Measurements from ENCODE around the gene PITPNC1. TPM values are rescaled to one million over a fixed set of nuclear protein-coding genes. Genes with fewer than 3 reads are reported as not detected.

Gene PITPNC1
- total RNA-seq, 1 donor from 2014 or later, result 28.7 TPM

DNA sequence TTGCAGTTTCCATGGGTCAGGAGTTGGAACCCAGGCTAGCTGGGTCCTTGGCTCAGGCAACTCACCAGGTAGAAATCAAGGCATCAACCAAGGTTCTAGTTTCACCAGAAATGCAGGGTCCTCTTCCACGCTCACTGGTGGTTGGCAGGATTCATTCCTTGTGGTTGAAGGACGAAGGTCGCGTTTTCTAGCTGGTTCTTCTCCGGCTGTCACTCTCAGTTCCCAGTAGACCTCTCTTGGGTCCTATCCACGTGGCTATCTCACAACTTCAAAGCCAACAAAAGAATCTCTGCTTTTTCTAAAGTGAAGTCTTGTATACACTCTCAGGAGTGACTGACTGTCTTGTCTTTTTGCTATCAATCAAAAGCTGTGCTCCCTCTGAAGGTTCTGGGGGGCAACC is 194.4 kb downstream of the PITPNC1 start:
- Histone ChIP-seq H3K36me3 (ENCODE audit: control insufficient read depth, insufficient read depth, low read length) (no peaks in the 10 kb centered on the region), H3K4me3 (ENCODE audit: low read depth, low read length) (no peak overlapping the region), H3K27me3 (ENCODE audit: control insufficient read depth, insufficient read depth, low read length) (no peaks in the 10 kb centered on the region)
- no peak for FAIRE-seq
- TF ChIP-seq, protein P1, sequence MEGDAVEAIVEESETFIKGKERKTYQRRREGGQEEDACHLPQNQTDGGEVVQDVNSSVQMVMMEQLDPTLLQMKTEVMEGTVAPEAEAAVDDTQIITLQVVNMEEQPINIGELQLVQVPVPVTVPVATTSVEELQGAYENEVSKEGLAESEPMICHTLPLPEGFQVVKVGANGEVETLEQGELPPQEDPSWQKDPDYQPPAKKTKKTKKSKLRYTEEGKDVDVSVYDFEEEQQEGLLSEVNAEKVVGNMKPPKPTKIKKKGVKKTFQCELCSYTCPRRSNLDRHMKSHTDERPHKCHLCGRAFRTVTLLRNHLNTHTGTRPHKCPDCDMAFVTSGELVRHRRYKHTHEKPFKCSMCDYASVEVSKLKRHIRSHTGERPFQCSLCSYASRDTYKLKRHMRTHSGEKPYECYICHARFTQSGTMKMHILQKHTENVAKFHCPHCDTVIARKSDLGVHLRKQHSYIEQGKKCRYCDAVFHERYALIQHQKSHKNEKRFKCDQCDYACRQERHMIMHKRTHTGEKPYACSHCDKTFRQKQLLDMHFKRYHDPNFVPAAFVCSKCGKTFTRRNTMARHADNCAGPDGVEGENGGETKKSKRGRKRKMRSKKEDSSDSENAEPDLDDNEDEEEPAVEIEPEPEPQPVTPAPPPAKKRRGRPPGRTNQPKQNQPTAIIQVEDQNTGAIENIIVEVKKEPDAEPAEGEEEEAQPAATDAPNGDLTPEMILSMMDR (IDR thresholded peaks at IDR 0.05; ENCODE audit: insufficient read depth, low read length, severe bottlenecking), result no peak
- no peak for DNase-seq (ENCODE audit: low read depth)

DNA sequence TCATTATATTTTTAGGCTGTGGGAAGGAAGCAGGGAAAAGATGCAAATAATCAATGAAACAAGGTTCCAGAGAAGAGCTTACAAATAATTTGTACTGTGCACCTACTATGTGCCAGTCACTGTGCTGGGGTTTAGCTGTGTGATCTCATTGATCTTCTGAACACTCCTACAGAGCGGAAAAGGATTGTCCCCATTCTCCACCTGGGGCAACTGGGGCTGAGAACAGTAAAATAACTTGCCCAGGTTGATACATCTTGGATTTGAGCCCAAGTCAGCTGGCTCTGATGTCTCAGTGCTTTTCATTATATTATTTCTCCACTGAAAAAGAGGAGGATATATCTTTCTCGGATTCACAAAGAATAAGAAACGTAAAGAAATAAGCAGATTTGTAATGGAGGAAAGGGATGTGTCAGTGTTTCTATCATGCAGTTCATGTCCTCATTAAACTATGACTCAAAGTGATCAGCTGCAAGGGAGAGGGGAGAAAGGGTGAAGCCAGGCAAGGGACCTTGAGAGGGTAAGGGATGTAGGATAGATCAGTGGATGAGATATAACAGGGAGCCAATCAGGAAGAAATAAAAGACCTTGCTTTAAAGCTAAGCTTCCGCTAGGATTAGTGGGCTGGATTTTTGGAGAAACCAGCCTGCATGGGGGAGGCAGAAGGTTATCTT is 197.0 kb downstream of the PITPNC1 start:
- FAIRE-seq (no peak), DNase-seq (ENCODE audit: low read depth) (no peak)
- TF ChIP-seq, protein P1 (IDR thresholded peaks at IDR 0.05; ENCODE audit: insufficient read depth, low read length, severe bottlenecking), result no peak
- no peaks in the 10 kb centered on the region for H3K36me3 ChIP-seq (ENCODE audit: control insufficient read depth, insufficient read depth, low read length)
- no peaks in the 10 kb centered on the region for H3K27me3 ChIP-seq (ENCODE audit: control insufficient read depth, insufficient read depth, low read length)
- no peak overlapping the region for H3K4me3 ChIP-seq (ENCODE audit: low read depth, low read length)

GRCh38 chr17:67574658-67575293 is 197.7 kb downstream of the PITPNC1 start:
- no peak for DNase-seq (ENCODE audit: low read depth)
- no peak for FAIRE-seq
- H3K36me3 ChIP-seq (ENCODE audit: control insufficient read depth, insufficient read depth, low read length), result no peaks in the 10 kb centered on the region
- no peaks in the 10 kb centered on the region for H3K27me3 ChIP-seq (ENCODE audit: control insufficient read depth, insufficient read depth, low read length)
- no peak overlapping the region for H3K4me3 ChIP-seq (ENCODE audit: low read depth, low read length)
- TF ChIP-seq, protein P1 (IDR thresholded peaks at IDR 0.05; ENCODE audit: insufficient read depth, low read length, severe bottlenecking), result no peak

- DNase-seq (ENCODE audit: low read depth) (peak; percentile 35), FAIRE-seq (no peak)
- no peaks in the 10 kb centered on the region for H3K36me3 ChIP-seq (ENCODE audit: control insufficient read depth, insufficient read depth, low read length)
- TF ChIP-seq, protein P1 (IDR thresholded peaks at IDR 0.05; ENCODE audit: insufficient read depth, low read length, severe bottlenecking), result peak; percentile 28
- no peak overlapping the region for H3K4me3 ChIP-seq (ENCODE audit: low read depth, low read length)
- H3K27me3 ChIP-seq (ENCODE audit: control insufficient read depth, insufficient read depth, low read length), result no peaks in the 10 kb centered on the region
Measured at GRCh38 chr17:67575325-67575724, 198.2 kb downstream of the PITPNC1 start.

DNA sequence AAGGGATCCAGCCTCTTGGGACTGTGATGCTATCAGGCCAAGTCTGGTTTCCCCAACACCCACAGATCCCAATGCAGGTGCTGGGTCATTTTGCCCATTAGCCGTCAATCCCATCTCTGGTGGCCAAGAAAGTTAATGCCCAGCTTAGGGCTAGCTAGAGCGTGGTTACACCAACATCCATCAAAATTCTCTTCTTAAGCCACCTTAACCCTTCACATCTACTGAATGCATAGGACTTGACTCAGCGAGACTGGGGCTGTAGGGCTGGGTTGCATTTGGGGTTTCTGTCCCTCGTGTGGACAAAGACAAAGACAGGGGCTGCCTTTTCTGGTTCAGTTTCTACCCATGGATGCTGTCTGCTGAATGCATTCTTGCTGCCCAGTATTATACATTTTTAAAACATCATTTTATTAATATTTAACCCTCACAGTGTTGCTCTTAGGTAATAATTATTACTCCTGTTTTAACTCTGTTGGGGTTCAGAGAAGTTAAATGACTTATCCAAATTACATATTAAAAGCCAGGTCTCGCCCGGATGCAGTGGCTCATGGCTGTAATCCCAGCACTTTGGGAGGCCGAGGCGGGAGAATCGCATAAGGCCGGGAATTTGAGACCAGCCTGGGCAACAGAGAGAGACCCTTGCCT is 199.5 kb downstream of the PITPNC1 start:
- TF ChIP-seq, protein P1 (IDR thresholded peaks at IDR 0.05; ENCODE audit: insufficient read depth, low read length, severe bottlenecking), result no peak
- Histone ChIP-seq H3K36me3 (ENCODE audit: control insufficient read depth, insufficient read depth, low read length) (no peaks in the 10 kb centered on the region), H3K4me3 (ENCODE audit: low read depth, low read length) (no peak overlapping the region), H3K27me3 (ENCODE audit: control insufficient read depth, insufficient read depth, low read length) (no peaks in the 10 kb centered on the region)
- DNase-seq (ENCODE audit: low read depth), result no peak
- FAIRE-seq, result no peak
